Adrenal gland (tissue), 5 donors: Measurements from ENCODE around the gene ADAMTS4.

Source experiments
- POLR2A ChIP-seq, 2 donors: fragments of 450-650 bp; IDR thresholded peaks; one replicate each; pipeline ENCODE4 v1.6.1; 2017; ENCODE audit warnings: antibody characterized with exemption in 2 of 2, mild to moderate bottlenecking in 2 of 2, moderate library complexity in 1 of 2
- TF ChIP-seq, protein P1 (sequence below), 6 experiments: fragments of 450-650 bp in 4 of 6; fragments of 200-600 bp in 2 of 6; sonication (generic) in 1 of 6; IDR thresholded peaks; 1 replicate in 5 of 6; 2 replicates in 1 of 6; pipeline versions ENCODE4 v1.5.1 to v1.8.0; 2016 to 2021; ENCODE audit warnings: antibody characterized with exemption in 6 of 6, mild to moderate bottlenecking in 2 of 6, moderate library complexity in 1 of 6
- donor health status: DM: no; HTN: no; CAD: no.

DNA sequence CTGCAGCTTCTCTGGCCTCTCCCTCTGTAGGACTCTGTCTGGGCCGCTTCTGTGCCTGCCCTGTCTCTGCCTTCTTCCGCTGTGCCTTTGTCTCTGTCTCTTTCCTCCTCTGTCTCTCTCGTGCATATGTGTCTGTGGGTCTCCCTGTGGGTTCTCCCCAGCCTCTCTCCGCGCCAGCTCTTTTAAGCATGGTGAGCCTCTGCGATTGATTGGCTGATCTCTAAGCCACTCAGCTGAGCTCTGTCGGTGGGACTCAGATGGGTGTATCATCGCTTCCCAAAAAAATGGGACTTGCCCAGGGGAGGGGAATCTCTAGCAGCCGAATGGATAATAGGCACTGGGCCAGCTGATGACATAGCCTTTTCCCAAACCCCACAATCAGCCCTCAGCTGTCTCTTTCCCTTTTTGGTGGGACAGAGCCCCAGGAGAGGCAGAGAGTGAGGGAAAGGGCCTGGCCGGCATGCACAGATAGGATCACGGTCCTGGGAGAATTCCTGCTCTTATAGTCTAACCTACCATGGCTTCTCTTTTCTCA, at the start of gene ADAMTS4:
- TF ChIP-seq POLR2A (IDR thresholded peaks at IDR 0.05) = peak; percentile 46 to 74
- TF ChIP-seq, protein P1, sequence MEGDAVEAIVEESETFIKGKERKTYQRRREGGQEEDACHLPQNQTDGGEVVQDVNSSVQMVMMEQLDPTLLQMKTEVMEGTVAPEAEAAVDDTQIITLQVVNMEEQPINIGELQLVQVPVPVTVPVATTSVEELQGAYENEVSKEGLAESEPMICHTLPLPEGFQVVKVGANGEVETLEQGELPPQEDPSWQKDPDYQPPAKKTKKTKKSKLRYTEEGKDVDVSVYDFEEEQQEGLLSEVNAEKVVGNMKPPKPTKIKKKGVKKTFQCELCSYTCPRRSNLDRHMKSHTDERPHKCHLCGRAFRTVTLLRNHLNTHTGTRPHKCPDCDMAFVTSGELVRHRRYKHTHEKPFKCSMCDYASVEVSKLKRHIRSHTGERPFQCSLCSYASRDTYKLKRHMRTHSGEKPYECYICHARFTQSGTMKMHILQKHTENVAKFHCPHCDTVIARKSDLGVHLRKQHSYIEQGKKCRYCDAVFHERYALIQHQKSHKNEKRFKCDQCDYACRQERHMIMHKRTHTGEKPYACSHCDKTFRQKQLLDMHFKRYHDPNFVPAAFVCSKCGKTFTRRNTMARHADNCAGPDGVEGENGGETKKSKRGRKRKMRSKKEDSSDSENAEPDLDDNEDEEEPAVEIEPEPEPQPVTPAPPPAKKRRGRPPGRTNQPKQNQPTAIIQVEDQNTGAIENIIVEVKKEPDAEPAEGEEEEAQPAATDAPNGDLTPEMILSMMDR (IDR thresholded peaks at IDR 0.05) = no peak
